K562 (cell line): ENCODE results near the gene E2F1. TPM values are rescaled to one million over a fixed set of nuclear protein-coding genes. Genes with fewer than 3 reads are reported as not detected.

Experiments
- CBFA2T2 ChIP-seq: fragments of 450-650 bp; conservative IDR thresholded peaks from 2 replicates; pipeline ENCODE4 v1.6.1; 2017; ENCODE audit warnings: mild to moderate bottlenecking
- E2F4 ChIP-seq: sonication (generic); formaldehyde crosslinking; IDR thresholded peaks from 2 replicates; pipeline ENCODE4 v1.8.0; 2022; ENCODE audit warnings: mild to moderate bottlenecking, low read depth, missing genetic modification reagents
- EGR1 ChIP-seq: fragments of 450-650 bp; conservative IDR thresholded peaks from 2 replicates; pipeline ENCODE4 v1.6.1; 2017; ENCODE audit warnings: mild to moderate bottlenecking
- ELF4 ChIP-seq: fragments of 450-650 bp; formaldehyde crosslinking; IDR thresholded peaks from 2 replicates; pipeline ENCODE4 v1.4.0; 2022; ENCODE audit warnings: missing genetic modification characterization
- ETV5 ChIP-seq: sonication (generic); formaldehyde crosslinking; IDR thresholded peaks from 2 replicates; pipeline ENCODE4 v1.4.0; 2020; ENCODE audit warnings: low read depth, mild to moderate bottlenecking, missing genetic modification reagents
- GATAD2A ChIP-seq: fragments of 450-650 bp; IDR thresholded peaks from 2 replicates; pipeline ENCODE4 v1.6.1; 2017
- HINFP ChIP-seq: fragments of 450-650 bp; conservative IDR thresholded peaks from 2 replicates; pipeline ENCODE4 v1.6.1; 2016; ENCODE audit warnings: missing genetic modification characterization, low read depth, mild to moderate bottlenecking, control low read depth, missing compliant biosample characterization
- HMGN3 ChIP-seq: IDR thresholded peaks from 2 replicates; pipeline ENCODE4 v1.6.1; 2011; ENCODE audit warnings: borderline replicate concordance, low read depth, mild to moderate bottlenecking, mixed read lengths, low read length; ENCODE audit not compliant: insufficient read length; ENCODE audit errors: extremely low read depth
- LARP7 ChIP-seq: fragments of 450-650 bp; IDR thresholded peaks from 2 replicates; pipeline ENCODE4 v1.6.1; 2016
- MCM7 ChIP-seq, 2 experiments: fragments of 450-650 bp; IDR thresholded peaks; 2 replicates each; pipeline ENCODE4 v1.6.1; 2016 to 2018
- NFIC ChIP-seq: fragments of 450-650 bp; IDR thresholded peaks from 2 replicates; pipeline ENCODE4 v1.6.1; 2017; ENCODE audit warnings: mild to moderate bottlenecking, inconsistent platforms
- NFYB ChIP-seq: IDR thresholded peaks from 2 replicates; pipeline ENCODE4 v1.6.1; 2011; ENCODE audit warnings: mild to moderate bottlenecking, moderate library complexity; ENCODE audit not compliant: insufficient read length; ENCODE audit errors: extremely low read depth
- NR2F6 ChIP-seq: fragments of 450-650 bp; formaldehyde crosslinking; IDR thresholded peaks from 2 replicates; pipeline ENCODE4 v1.4.0; 2020; ENCODE audit warnings: mild to moderate bottlenecking
- SMARCE1 ChIP-seq: fragments of 450-650 bp; IDR thresholded peaks from 2 replicates; pipeline ENCODE4 v1.7.1; 2016; ENCODE audit warnings: mild to moderate bottlenecking
- UBTF ChIP-seq, 2 experiments: IDR thresholded peaks; 2 replicates each; pipeline ENCODE4 v1.6.1; 2012; ENCODE audit warnings: improper control_type of control experiment in 2 of 2, low read depth in 2 of 2, low read length in 2 of 2, borderline replicate concordance in 1 of 2
- ZBTB26 ChIP-seq: fragments of 450-650 bp; formaldehyde crosslinking; IDR thresholded peaks from 2 replicates; pipeline ENCODE4 v1.4.0; 2022; ENCODE audit warnings: missing genetic modification characterization
- ZBTB7A ChIP-seq: IDR thresholded peaks from 2 replicates; pipeline ENCODE4 v1.6.1; 2011; ENCODE audit warnings: low read depth, mild to moderate bottlenecking, low read length, moderate library complexity, borderline replicate concordance; ENCODE audit not compliant: control insufficient read depth
- ZNF175 ChIP-seq: fragments of 200-800 bp; sonication (Bioruptor generic); IDR thresholded peaks from 2 replicates; pipeline ENCODE4 v1.6.1; 2016; ENCODE audit warnings: low read depth, mild to moderate bottlenecking, missing genetic modification characterization, missing compliant biosample characterization
- ZNF311 ChIP-seq: fragments of 250-450 bp; sonication (Bioruptor Pico); IDR thresholded peaks from 2 replicates; pipeline ENCODE4 v1.4.0; 2020; ENCODE audit warnings: mild to moderate bottlenecking, moderate library complexity
- ZNF561 ChIP-seq: fragments of 450-650 bp; formaldehyde crosslinking; conservative IDR thresholded peaks from 2 replicates; pipeline ENCODE4 v1.4.0; 2020; ENCODE audit warnings: mild to moderate bottlenecking, moderate library complexity
- ZNF699 ChIP-seq: fragments of 250-450 bp; sonication (Bioruptor Pico); IDR thresholded peaks from 2 replicates; pipeline ENCODE4 v1.8.0; 2021; ENCODE audit warnings: mild to moderate bottlenecking, moderate library complexity; ENCODE audit not compliant: insufficient replicate concordance
- ZNF766 ChIP-seq: fragments of 200-800 bp; sonication (Bioruptor generic); conservative IDR thresholded peaks from 2 replicates; pipeline ENCODE4 v1.6.1; 2016; ENCODE audit warnings: missing genetic modification characterization, missing compliant biosample characterization
- ZNF778 ChIP-seq: fragments of 450-650 bp; formaldehyde crosslinking; IDR thresholded peaks from 2 replicates; pipeline ENCODE4 v1.4.0; 2020; ENCODE audit warnings: mild to moderate bottlenecking, moderate library complexity
- polyA plus RNA-seq, 8 experiments: library from polyadenylated mRNA; depleted of rRNA in 4 of 8; stranded (reverse) in 5 of 8; unstranded in 3 of 8; fragments of >200 nt; fragmentation: Nextera tagmentation in 2 of 8; fragmentation: Illumina TruSeq in 1 of 8; extraction: Ambion mirVana in 2 of 8; extraction: Trizol in 1 of 8; gene quantifications; 2 replicates each; pipeline versions ENCODE4 v1.2.1 to v1.2.3, GENCODE V29; 2011 to 2014; ENCODE audit warnings: inconsistent platforms in 1 of 8, missing spikeins in 1 of 8
- total RNA-seq, 7 experiments: library from RNA; depleted of rRNA in 6 of 7; stranded (reverse); fragments of >200 nt in 6 of 7; fragmentation: Illumina TruSeq in 2 of 7; extraction: Trizol in 2 of 7; gene quantifications; 2 replicates each; pipeline versions ENCODE4 v1.2.1 to v1.2.3, GENCODE V29; 2011 to 2021; ENCODE audit warnings: low replicate concordance in 1 of 7

The E2F1 gene
- total and polyA plus RNA-seq, 9 of the 15 experiments (the other 6 are each of a cell fraction or from before 2014, with no cell fraction given), result 0.14 to 30.6 (median 13.1) TPM

GRCh38 chr20:33709905-33710541 lies 23.8 kb upstream of the E2F1 start (continued):
- TF ChIP-seq CBFA2T2, result 0 out of 2 replicates have a peak, but pooled peaks have one; percentile 6
- peak; percentile 10; the same call in 1 of the 2 replicates for TF ChIP-seq LARP7
- no peak for TF ChIP-seq ZNF766
- TF ChIP-seq GATAD2A, result peak; percentile 61; the same call in 1 of the 2 replicates
- TF ChIP-seq EGR1, result peak; percentile 84
- no peak for TF ChIP-seq UBTF (IDR thresholded peaks at IDR 0.05; ENCODE audit: borderline replicate concordance in 1 of 2, low read depth in 2 of 2, low read length in 2 of 2)
- no peak for TF ChIP-seq HMGN3
- TF ChIP-seq ZNF561, result no peak
- TF ChIP-seq HINFP (tag), result no peak
- 0 out of 2 replicates have a peak, but pooled peaks have one; percentile 20 for TF ChIP-seq SMARCE1
- peak; percentile 64; the same call in 1 of the 2 replicates for TF ChIP-seq ZBTB7A
- TF ChIP-seq E2F4, result no peak
- TF ChIP-seq ELF4 (CRISPR knock-in tag), result 0 out of 2 replicates have a peak, but pooled peaks have one; percentile 22
- TF ChIP-seq ZBTB26 (CRISPR knock-in tag), result 0 out of 2 replicates have a peak, but pooled peaks have one; percentile 12
- TF ChIP-seq MCM7 (IDR thresholded peaks at IDR 0.05), result no peak
- TF ChIP-seq NFIC, result peak; percentile 41; the same call in 1 of the 2 replicates
- no peak for TF ChIP-seq ZNF699 (CRISPR knock-in tag)
- no peak for TF ChIP-seq NFYB
- TF ChIP-seq ZNF311 (CRISPR knock-in tag), result no peak
- no peak for TF ChIP-seq NR2F6 (CRISPR knock-in tag)
- TF ChIP-seq ETV5 (CRISPR knock-in tag), result no peak
- TF ChIP-seq ZNF175 (CRISPR knock-in tag), result no peak
- no peak for TF ChIP-seq ZNF778 (CRISPR knock-in tag)
